Measurements from ENCODE around the gene FBXL16.
A peak's percentile ranks its signal among the peaks of the same experiment; 100 is the strongest.
"Not testable (repeated sequence)": the region's sequence is repeated elsewhere in the genome, so short reads cannot be mapped to it uniquely, and the experiment has no call there.

The FBXL16 gene, protein sequence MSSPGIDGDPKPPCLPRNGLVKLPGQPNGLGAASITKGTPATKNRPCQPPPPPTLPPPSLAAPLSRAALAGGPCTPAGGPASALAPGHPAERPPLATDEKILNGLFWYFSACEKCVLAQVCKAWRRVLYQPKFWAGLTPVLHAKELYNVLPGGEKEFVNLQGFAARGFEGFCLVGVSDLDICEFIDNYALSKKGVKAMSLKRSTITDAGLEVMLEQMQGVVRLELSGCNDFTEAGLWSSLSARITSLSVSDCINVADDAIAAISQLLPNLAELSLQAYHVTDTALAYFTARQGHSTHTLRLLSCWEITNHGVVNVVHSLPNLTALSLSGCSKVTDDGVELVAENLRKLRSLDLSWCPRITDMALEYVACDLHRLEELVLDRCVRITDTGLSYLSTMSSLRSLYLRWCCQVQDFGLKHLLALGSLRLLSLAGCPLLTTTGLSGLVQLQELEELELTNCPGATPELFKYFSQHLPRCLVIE

DNA sequence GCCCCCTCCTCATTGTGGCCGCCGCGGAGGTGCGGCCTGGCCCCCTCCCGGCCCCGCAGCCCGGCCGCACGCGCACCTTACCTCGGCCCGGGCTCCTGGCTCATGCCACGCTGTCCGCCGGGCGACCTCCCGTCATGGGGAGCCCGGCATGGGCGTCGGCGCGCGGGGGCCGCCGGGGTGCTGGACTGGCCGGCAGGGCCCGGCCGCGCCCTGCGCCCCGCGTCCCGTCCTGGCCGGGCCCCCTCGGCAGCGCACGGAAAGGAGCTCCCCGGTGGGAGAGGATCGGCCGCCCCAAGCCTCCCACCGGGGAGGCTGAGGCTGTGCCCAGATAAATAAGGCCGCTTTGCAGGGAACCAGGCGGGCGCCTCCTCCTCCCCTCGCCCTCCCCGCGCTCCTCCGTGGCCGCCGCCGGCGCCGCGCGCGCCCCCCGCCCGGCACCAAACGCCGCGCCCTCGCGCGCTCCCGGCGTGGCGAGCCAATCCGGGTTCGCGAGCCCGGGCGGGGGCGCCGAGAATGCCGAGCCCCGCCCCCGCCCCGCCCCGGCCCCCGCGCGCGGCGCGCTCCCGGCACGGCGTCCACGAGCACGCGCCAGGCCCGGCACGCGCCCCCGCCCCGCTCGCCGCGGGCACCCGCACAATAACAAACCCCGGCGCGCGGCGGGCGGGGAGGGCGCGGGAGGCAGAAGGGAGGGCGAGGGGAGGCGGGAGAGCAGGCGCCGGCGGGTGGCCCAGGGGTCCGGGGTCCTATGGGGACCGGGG is at the start of gene FBXL16:
TSS of gene FBXL16 (minus strand) at position 371 of the 758 bp plus-strand sequence. CDS start 8,396 bp downstream, outside the sequence.
- DNase-seq (ENCODE audit: low read depth in 2 of 2), result no peak

DNA sequence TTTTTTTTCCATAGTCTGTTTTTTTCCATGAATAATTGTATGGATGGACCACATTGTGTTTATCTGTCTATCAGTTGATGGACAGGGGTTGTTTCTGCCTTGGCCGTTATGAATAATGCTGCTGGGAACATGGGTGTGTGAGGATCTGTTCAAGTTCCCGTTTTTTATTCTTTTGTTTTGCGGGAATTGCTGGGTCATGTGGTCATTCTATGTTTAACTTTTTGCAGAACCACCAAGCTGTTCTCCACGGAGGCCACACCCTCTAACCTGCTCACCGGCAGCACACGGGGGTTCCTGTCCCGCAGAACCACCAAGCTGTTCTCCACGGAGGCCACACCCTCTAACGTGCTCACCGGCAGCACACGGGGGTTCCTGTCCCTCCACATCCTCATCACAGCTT is 49.1 kb upstream of the FBXL16 start:
- no peak for DNase-seq (ENCODE audit: low read depth in 2 of 2)

DNA sequence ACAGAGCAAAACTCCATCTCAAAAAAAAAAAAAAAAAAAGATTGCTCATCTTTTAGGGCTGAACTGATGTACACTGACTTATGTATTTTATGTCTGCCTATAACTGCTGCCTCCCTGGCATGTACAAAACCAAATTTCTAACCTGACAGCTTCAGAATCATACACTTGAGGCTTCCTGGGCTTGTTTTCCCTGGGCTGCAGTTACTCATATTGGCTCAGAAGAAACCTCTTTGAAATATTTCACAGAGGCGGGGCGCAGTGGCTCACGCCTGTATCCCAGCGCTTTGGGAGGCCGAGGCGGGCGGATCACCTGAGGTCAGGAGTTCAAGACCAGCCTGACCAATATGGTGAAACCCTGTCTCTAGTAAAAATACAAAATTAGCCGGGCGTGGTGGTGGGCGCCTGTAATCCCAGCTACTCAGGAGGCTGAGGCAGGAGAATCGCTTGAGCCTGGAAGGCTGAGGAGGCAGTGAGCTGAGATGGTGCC is 48.6 kb upstream of the FBXL16 start:
- DNase-seq (ENCODE audit: low read depth in 2 of 2), result not testable (repeated sequence)

DNA sequence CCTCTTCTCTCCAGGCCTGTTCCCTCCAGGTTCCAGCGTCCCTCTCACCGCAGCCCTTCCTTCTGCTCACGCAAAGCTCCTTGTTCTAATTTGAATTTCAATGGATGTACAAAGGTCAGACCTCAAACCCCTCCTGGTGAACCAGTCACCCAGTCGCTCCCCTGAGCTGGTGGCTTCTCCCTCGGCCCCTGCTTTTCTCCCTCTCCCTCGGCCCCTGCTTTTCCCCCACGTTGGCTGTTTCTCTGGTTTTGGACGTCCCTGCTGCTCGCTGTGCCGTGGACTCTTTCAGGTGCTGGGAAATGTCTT is 46.4 kb upstream of the FBXL16 start:
- no peak for DNase-seq (ENCODE audit: low read depth in 2 of 2)

DNA sequence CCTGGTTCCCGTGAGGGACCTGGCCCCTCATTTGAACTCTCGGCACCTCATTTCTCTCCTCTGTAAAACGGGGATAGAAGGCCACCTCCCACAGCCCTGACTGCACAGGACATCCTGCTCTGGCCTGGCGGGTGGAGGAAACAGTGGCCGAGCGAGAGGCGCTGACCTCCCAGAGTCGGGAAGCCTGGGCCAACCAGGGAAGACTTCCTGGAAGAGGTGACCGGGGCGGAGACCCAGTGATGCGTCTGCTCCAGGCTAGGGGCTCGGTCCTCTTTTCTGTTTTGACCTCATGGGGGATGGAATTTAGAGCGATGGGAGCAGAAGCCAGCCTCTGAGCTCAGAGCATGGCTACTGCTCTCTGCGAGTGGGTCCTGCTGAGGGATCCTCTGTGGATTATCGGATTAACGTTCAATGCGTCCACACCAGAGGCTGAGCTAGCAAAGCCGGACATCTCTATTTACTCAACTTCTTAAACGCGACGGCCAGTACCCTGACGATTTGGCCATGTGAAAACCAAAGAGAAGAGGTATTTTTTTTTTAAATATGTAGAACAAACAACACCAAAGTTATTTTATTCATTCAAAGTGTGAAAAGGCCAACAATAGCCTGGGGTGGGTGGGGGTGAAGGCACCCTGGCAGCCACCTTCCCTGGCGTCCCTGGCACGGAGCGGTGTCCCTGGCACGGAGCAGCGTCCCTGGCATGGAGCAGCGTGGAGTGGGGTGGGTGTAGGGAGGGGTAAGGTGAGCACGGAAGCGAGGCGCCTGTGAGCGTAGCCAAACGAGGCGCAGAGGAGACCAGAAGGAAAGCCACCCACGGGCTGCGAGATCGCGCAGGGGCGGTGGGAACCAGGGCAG is 45.8 kb upstream of the FBXL16 start:
- no peak for DNase-seq (ENCODE audit: low read depth in 2 of 2)

DNA sequence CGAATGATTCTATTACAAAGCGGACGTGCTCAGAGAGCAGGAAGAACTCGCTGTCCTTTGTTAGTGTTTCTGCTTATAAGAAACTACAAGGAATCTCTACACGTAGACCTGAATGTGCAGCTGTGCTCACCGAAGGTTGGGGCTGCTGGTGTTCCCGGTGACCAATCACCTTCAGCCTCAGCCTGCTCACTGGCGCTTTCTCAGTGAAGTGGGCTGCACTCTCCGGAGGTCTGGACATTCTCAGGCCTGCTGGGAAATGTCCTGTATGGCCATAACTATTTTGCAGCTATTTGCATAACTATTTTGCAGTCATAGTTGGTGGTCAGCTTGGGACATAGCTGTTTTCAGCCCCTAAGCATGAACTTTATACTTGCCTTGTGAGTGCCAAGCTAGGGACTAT is 44.9 kb upstream of the FBXL16 start:
- DNase-seq (ENCODE audit: low read depth in 2 of 2), result no peak

DNA sequence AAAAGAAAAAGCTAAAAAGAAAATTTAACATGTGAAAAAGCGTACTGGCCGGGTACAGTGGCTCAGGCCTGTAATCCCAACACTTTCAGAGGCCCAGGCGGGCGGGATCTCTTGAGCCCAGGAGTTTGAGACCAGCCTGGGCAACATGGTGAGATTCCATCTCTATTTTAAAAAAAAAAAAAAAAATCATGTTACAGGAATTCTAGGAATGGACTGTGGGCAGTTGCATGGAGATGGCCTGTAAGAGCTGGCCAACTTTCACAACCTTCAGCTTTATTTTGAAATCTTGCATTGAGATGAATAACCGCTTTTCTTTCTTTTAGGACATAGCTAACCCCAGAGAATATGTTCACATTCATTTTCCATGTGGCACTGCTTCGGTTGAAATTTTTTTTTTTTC is 43.4 kb upstream of the FBXL16 start:
- no peak for DNase-seq (ENCODE audit: low read depth in 2 of 2)

DNA sequence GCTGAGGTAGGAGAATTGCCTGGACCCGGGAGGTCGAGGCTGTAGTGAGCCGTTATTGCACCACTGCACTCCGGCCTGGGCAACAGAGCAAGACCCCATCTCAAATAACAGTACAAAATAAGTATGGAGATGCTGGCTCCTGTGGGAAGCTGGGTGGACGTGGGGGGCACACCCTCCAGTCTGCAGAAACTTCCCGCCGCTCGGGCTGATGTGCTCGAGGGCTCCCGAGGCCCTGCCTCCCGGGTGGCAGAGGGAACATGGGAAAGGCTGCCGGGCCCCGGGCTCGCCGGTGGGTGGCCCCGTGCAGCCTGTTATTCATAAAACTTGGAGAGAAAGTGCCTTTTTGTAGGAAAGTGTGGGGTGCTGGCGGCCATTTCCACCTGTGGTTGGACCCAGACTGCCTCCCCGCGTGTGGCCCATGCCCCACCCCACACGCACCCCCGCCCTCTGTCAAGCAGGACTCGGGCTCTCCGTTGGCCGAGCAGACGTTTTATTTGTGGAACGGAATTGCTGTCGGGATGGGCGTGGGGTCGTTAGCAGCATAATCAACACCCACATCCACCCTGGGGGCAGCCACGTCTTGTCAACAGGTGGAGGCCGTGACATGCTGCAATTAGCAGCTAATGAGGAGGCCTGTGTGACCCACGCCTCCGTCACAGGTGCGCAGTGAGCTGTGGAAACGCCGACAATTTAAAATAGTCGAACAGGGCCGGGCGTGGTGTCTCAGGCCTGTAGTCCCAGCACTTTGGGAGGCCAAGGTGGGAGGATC is 42.6 kb upstream of the FBXL16 start:
- DNase-seq (ENCODE audit: low read depth in 2 of 2), result no peak

DNA sequence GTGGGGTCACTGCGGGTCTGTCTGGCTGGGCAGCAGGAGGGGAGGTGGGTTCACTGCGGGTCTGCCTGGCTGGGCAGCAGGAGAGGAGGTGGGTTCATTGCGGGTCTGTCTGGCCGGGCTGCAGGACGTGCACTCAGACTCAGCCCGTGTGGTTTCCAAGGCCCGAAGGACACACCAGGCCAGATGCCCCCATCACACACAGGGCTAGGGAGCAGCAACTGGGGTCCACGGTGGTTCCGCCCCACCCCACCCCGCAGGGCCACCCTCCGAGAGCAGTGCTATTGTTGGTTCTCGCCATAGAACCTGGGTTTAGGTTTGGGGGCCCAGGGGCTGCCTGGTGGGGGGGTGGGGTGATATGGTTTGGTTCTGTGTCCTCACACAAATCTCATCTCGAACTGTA is 41.0 kb upstream of the FBXL16 start:
- DNase-seq (ENCODE audit: low read depth in 2 of 2), result no peak

DNA sequence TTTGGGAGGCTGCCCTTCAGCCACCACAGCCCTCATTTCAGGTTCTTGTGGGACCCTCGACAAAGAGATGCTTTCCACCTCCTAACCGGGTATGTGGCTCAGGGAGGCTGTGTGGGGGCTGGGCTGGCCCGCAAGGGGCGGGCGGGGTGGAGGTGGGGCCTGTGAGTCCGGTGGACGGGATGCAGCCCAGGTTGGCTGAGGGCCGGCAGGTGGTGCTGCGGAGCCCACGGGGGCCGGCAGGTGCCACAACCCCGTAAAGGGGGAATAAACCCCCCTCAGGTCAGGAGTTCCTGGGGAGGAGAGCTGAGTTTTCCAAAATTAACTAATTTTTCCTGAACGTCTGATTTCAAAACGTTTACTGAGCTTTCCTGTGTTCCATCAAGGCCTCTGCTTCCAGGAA is 40.1 kb upstream of the FBXL16 start:
- no peak for DNase-seq (ENCODE audit: low read depth in 2 of 2)

DNA sequence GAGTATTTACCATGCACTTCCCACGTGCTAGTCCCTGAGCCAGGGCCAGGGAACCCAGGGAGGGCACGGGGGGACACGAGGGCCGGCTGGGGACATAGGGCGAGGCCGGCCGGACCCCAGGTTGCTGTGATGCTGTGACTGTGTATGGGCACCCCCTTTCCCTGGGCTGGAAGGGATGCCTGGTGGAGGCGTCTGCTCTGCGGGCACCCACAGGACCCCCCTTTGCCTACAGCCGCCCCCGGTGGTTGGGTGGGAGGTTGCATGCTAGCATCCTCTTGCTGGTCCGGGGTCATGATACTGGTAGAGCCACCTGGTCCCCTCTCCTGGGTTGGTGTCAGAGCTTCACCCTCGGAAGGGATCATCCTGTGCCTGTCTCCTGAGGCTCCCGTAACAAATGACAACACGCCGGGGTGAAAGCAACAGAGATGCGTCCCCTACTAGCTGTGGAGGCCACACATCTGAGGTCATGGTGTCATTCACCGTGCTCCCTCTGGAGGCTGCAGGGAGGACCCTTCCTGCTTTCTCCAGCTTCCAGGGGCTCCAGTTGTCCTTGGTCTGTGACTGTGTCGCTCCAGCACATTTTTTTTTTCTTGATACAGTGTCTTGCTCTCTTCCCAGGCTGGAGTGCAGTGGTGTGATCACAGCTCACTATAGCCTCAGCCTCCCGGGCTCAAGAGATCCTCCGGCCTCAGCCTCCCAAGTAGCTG is 38.3 kb upstream of the FBXL16 start:
- DNase-seq (ENCODE audit: low read depth in 2 of 2), result no peak

DNA sequence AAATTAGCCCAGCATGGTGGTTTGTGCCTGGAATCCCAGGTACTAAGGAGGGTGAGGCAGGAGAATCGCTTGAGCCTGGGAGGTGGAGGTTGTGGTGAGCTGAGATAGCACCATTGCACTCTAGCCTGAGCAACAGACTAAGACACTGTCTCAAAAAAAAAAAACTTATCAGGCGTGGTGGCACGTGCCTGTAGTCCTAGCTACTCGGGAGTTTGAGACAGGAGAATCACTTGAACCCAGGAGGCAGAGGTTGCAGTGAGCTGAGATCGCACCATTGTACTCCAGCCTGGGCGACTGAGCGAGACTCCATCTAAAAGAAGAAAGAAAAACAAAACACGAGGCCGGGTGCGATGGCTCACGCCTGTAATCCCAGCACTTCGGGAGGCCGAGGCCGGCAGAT is 37.3 kb upstream of the FBXL16 start:
- DNase-seq (ENCODE audit: low read depth in 2 of 2), result not testable (repeated sequence)

DNA sequence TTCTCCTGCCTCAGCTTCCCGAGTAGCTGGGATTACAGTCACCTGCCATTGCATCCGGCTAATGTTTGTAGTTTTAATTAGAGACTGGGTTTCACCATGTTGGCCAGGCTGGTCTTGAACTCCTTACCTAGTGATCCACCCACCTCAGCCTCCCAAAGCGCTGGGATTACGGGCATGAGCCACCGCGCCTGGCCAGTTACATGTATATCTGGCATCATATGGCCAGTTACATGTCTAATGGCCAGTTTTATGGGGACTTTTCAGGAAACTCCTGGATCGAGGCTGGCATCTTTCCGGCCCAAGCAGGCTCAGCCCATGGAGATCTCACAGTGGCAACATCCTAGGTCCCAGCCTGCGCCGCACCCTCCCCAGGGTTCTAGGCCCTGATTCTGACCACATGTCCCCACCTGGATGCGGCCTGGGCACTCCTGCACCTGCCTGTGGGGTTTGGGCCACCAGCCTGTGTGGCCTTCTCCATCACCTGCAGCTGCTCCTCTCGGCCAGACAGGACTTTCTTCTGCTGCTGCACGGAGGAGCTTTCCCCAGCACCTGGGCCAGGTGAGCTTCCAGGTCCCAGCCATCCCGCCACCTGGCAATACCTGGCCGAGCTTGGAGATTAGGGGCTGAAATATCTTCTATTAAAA is 36.5 kb upstream of the FBXL16 start:
- DNase-seq (ENCODE audit: low read depth in 2 of 2), result no peak

DNA sequence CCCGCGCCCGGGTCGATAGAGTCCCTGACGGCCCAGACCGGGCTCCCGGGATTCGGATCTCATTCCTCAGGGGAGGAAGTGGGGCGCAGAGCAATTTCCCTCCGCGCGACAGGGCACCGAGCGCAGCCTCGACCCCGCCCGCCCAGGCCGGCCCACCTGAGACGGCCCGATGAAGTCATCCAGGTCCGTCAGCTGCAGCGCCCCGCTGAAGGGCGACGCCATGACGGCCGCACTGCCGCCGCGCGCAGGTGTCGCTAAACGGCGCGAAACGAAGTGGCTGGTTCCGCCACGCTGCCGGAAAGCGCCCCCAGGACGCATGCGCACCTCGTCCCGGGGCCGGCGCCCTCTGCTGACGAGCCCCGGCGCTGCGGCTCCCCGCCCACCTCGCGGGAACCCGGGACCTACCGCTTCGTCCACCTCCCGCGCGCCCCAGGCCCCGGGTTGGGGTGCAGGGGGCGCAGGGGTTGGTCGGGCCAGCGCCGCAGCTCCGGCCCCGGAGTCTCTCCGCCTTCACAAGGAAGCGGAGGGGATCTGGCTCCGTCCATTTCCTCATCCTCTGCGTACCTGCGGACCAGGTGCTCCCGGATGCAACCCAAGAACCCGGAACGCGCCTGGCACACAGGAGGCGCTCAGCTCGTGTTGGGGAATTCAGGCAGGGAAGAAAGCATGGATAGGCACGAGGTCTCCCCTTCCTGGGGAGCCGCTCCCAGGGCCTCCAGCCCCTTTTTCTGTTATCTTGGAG is 35.3 kb upstream of the FBXL16 start, which contains the start of gene CIAO3:
TSS of gene CIAO3 (minus strand) at position 234 of the 742 bp plus-strand sequence. CDS start at position 222, 12 bp downstream.
- peak; percentile 87 to 88 for DNase-seq (ENCODE audit: low read depth in 2 of 2)

DNA sequence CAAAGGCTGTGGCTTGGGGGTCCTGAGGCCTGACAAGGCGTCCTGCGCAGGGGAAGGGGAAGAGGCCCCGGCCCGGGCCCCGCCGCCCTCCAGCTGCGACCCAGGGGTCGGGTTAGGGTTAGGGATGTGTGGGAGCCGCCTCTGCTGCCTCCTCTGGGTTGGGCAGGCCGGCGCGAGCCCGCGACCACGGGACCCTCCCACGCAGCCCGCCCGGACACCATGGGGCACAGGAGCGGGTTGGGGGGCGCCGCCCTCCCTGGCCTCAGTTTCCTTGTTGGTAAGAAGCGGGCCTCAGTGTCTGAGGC is 34.8 kb upstream of the FBXL16 start:
- DNase-seq (ENCODE audit: low read depth in 2 of 2), result no peak

DNA sequence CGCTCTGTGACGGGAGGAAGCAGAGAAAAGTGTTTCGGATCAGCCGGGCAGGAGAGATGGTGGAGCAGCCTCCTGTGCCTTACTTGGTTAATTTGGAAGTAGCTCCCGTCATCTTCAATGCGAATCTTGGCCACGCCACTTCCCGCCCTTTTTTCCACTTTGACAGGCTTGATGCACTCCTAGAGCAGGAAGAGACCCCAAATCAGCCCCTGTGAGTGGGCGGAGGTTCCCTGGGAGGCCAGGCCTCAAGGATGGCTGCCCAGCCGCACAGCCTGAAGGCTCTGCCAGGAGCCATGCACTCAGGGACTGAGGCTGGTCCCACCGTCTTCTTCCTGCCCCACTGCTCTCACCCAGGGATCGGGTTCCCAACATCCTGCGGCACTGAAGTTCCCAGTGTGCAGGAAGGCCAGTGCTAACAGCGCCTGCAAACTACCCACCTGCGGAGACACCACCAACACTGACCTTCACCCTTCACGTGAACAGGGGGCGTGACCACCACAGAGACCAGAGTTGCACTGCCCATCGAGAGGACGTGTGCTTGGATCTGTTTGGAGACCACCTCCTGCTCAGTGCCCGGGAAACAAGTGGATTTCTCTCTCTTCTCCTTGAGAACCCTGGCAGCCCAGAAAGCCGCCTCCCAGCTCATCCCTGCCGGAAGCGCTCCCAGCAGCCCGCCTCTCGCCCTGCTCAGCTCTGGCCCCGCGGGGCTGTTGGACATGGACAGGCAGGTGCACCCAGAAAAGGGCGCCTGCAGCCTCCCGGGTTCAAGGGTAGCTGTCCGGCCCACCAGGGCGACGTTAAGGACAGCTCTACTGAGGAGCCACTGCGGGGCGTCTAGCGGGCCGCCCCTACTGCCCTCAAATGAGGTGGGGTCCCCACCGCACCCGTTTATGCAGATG is 34.2 kb upstream of the FBXL16 start:
- DNase-seq (ENCODE audit: low read depth in 2 of 2), result no peak

DNA sequence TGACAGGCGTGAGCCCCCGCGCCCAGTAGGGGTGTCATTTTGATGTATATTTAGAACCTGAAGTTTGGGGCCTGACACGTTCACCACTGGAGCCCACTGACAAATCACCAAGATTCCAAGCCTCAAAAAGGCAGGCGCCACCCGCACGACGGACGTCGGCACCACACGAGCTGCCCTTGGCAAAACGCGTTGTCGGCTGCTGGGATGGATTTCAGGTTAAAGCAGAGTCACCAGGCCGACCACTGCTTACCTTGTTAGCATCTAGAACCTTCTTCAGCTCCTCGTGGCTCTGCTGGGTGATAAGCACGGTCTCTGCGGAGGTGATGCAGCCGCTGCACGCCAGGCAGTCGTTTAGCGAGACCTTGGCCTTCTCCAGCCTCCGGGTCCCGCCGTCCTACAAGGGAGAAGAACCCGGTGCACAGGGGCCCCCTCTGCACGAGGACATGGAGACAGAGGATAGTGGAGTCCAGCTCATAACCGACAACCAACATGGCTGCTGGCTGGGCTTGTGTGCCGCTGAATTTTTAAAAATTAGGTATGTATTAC is 31.4 kb upstream of the FBXL16 start:
- no peak for DNase-seq (ENCODE audit: low read depth in 2 of 2)

DNA sequence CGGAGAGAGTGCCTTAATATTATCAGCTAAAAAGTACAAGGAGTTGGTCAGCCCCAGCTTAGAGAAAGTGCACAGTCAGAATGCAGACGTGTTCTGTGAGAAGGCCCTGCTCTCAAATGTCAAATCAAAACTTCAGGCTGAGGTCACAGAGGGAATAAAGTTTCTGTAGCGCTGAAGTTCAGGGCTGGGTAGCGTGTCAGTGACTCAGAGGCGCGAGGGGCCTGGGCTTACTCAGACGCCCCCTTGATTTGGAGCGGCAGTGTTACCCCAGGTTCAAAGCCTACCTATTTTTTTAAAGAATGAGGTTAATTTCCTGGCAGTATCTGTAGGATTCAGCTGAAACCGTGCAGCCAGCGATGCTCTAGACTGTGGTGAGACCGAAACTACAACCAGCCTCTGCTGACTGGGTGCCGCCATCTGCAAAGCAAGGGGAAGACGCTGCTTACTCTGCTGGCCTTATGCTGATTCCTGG is 30.4 kb upstream of the FBXL16 start:
- no peak for DNase-seq (ENCODE audit: low read depth in 2 of 2)

All from stimulated activated CD8-positive, alpha-beta memory T cell treated with anti-CD3 and anti-CD28 coated beads, Interleukin-2, amount 100 ng/mL, for 1 hour (primary cell).